ENCODE measurements around the gene S1PR1. TPM values are rescaled to one million over a fixed set of nuclear protein-coding genes. Genes with fewer than 3 reads are reported as not detected.
"Not testable (repeated sequence)": the region's sequence is repeated elsewhere in the genome, so short reads cannot be mapped to it uniquely, and the experiment has no call there.

Gene S1PR1
- polyA plus RNA-seq, 3 donors, result 16.8 to 20.0 (median 18.8) TPM

- no peak for DNase-seq (ENCODE audit: extremely low read depth in 1 of 11, low read depth in 9 of 11, low spot score in 4 of 11)
These were observed 28.9 kb upstream of the S1PR1 start for GRCh38 chr1:101207891-101208290.

- no peak for DNase-seq (ENCODE audit: extremely low read depth in 1 of 11, low read depth in 9 of 11, low spot score in 4 of 11)
These were observed 21.3 kb upstream of the S1PR1 start for GRCh38 chr1:101215363-101216011.

- peak in 3 of 11 donors; percentile 61 to 64 (median 63) for DNase-seq (ENCODE audit: extremely low read depth in 1 of 11, low read depth in 9 of 11, low spot score in 4 of 11)
These were observed 20.2 kb upstream of the S1PR1 start for GRCh38 chr1:101216623-101217022.

GRCh38 chr1:101217148-101217547, 19.7 kb upstream of the S1PR1 start:
- no peak for DNase-seq (ENCODE audit: extremely low read depth in 1 of 11, low read depth in 9 of 11, low spot score in 4 of 11)

GRCh38 chr1:101218968-101219367, 17.9 kb upstream of the S1PR1 start:
- DNase-seq (ENCODE audit: extremely low read depth in 1 of 11, low read depth in 9 of 11, low spot score in 4 of 11), result not testable (repeated sequence)

GRCh38 chr1:101219924-101220870, 16.6 kb upstream of the S1PR1 start:
- DNase-seq (ENCODE audit: extremely low read depth in 1 of 11, low read depth in 9 of 11, low spot score in 4 of 11), result no peak

GRCh38 chr1:101220906-101221305, 15.9 kb upstream of the S1PR1 start:
- DNase-seq (ENCODE audit: extremely low read depth in 1 of 11, low read depth in 9 of 11, low spot score in 4 of 11), result no peak

GRCh38 chr1:101221945-101222429, 14.8 kb upstream of the S1PR1 start:
- DNase-seq (ENCODE audit: extremely low read depth in 1 of 11, low read depth in 9 of 11, low spot score in 4 of 11), result no peak

- DNase-seq (ENCODE audit: extremely low read depth in 1 of 11, low read depth in 9 of 11, low spot score in 4 of 11), result no peak
These were observed 9.0 kb upstream of the S1PR1 start for GRCh38 chr1:101227837-101228236.

GRCh38 chr1:101228424-101229134, 8.2 kb upstream of the S1PR1 start:
- DNase-seq (ENCODE audit: extremely low read depth in 1 of 11, low read depth in 9 of 11, low spot score in 4 of 11), result no peak

- not testable (repeated sequence) for DNase-seq (ENCODE audit: extremely low read depth in 1 of 11, low read depth in 9 of 11, low spot score in 4 of 11)
These were observed 4.6 kb upstream of the S1PR1 start for GRCh38 chr1:101232182-101232581.

GRCh38 chr1:101233495-101233894, 3.3 kb upstream of the S1PR1 start:
- no peak for DNase-seq (ENCODE audit: extremely low read depth in 1 of 11, low read depth in 9 of 11, low spot score in 4 of 11)

GRCh38 chr1:101235216-101235695, 1.6 kb upstream of the S1PR1 start:
- no peak for DNase-seq (ENCODE audit: extremely low read depth in 1 of 11, low read depth in 9 of 11, low spot score in 4 of 11)

- DNase-seq (ENCODE audit: extremely low read depth in 1 of 11, low read depth in 9 of 11, low spot score in 4 of 11), result peak in 3 of 11 donors; percentile 32 to 48 (median 44)
These were observed 913 bp upstream of the S1PR1 start for GRCh38 chr1:101235696-101236515.

- peak in 1 of 11 donors; percentile 29 for DNase-seq (ENCODE audit: extremely low read depth in 1 of 11, low read depth in 9 of 11, low spot score in 4 of 11)
These were observed 514 bp downstream of the S1PR1 start for GRCh38 chr1:101237229-101237837.

- no peak for DNase-seq (ENCODE audit: extremely low read depth in 1 of 11, low read depth in 9 of 11, low spot score in 4 of 11)
These were observed 1.3 kb downstream of the S1PR1 start for GRCh38 chr1:101238031-101238628.

- peak in 5 of 11 donors; percentile 59 to 75 (median 72) for DNase-seq (ENCODE audit: extremely low read depth in 1 of 11, low read depth in 9 of 11, low spot score in 4 of 11)
These were observed 1.9 kb downstream of the S1PR1 start for GRCh38 chr1:101238681-101239094.
